ENCODE measurements around the gene MS4A3. TPM values are rescaled to one million over a fixed set of nuclear protein-coding genes. Genes with fewer than 3 reads are reported as not detected.
"Not testable (repeated sequence)": the region's sequence is repeated elsewhere in the genome, so short reads cannot be mapped to it uniquely, and the experiment has no call there.

MS4A3 gene
- total RNA-seq, 3 donors from 2014 or later (not counting 1 experiment from before 2014, with no cell fraction given), result 1.4 to 62.9 TPM; not detected in 1

GRCh38 chr11:60069450-60069849 lies 13.0 kb downstream of the MS4A3 start:
- Mint-ChIP-seq H3K9me3 (no peaks in the 10 kb centered on the region), H3K27ac (no peak overlapping the region), H3K4me1 (no peaks in the 10 kb centered on the region), H3K36me3 (no peaks in the 10 kb centered on the region), H3K27me3 (ENCODE audit: low read depth in 2 of 2) (peaks cover 0 to 3% of the 10 kb centered on the region in 2 donors), H3K4me3 (no peak overlapping the region)
- intact Hi-C loops (cut with micrococcal nuclease), result no loop called here
- Histone ChIP-seq H3K27me3 (ENCODE audit: control insufficient read depth, insufficient read depth, low read length) (no peaks in the 10 kb centered on the region), H3K27ac (ENCODE audit: low read length) (no peak overlapping the region), H3K4me1 (ENCODE audit: control insufficient read depth, insufficient read depth, low read length) (no peaks in the 10 kb centered on the region), H3K4me3 (ENCODE audit: low read length) (no peak overlapping the region), H3K9me3 (ENCODE audit: control insufficient read depth, insufficient read depth, low read length) (no peaks in the 10 kb centered on the region), H3K36me3 (ENCODE audit: control insufficient read depth, insufficient read depth, low read length) (no peaks in the 10 kb centered on the region)
- 67% methylated on average over 1 of the region's 2 CpGs for WGBS (ENCODE audit: insufficient coverage)
- DNase-seq (no peak), ATAC-seq (no peak)
- TF ChIP-seq CTCF (IDR thresholded peaks at IDR 0.05), result no peak

GRCh38 chr11:60071644-60072043 lies 15.2 kb downstream of the MS4A3 start:
- H3K4me3 Mint-ChIP-seq; H3K9me3 ChIP-seq (ENCODE audit: control insufficient read depth, insufficient read depth, low read length); H3K4me3 ChIP-seq (ENCODE audit: low read length); H3K27ac Mint-ChIP-seq; H3K36me3 Mint-ChIP-seq; ATAC-seq; H3K27me3 Mint-ChIP-seq (ENCODE audit: low read depth in 2 of 2); H3K27me3 ChIP-seq (ENCODE audit: control insufficient read depth, insufficient read depth, low read length); intact Hi-C loops (cut with micrococcal nuclease); DNase-seq; H3K4me1 Mint-ChIP-seq; H3K36me3 ChIP-seq (ENCODE audit: control insufficient read depth, insufficient read depth, low read length); H3K27ac ChIP-seq (ENCODE audit: low read length); H3K9me3 Mint-ChIP-seq; H3K4me1 ChIP-seq (ENCODE audit: control insufficient read depth, insufficient read depth, low read length): not testable (repeated sequence)
- WGBS (ENCODE audit: insufficient coverage), result 87% methylated on average over 6 of the region's 6 CpGs

GRCh38 chr11:60077216-60077817 lies 20.9 kb downstream of the MS4A3 start:
- 83% methylated on average over 15 of the region's 15 CpGs for WGBS (ENCODE audit: insufficient coverage)
- Mint-ChIP-seq H3K4me1 (no peaks in the 10 kb centered on the region), H3K9me3 (no peaks in the 10 kb centered on the region), H3K27me3 (ENCODE audit: low read depth in 2 of 2) (peaks cover 0 to 9% of the 10 kb centered on the region in 2 donors), H3K4me3 (no peak overlapping the region), H3K36me3 (no peaks in the 10 kb centered on the region), H3K27ac (no peak overlapping the region)
- Histone ChIP-seq H3K9me3 (ENCODE audit: control insufficient read depth, insufficient read depth, low read length) (no peaks in the 10 kb centered on the region), H3K4me3 (ENCODE audit: low read length) (no peak overlapping the region), H3K36me3 (ENCODE audit: control insufficient read depth, insufficient read depth, low read length) (no peaks in the 10 kb centered on the region), H3K27ac (ENCODE audit: low read length) (no peak overlapping the region), H3K27me3 (ENCODE audit: control insufficient read depth, insufficient read depth, low read length) (no peaks in the 10 kb centered on the region), H3K4me1 (ENCODE audit: control insufficient read depth, insufficient read depth, low read length) (no peaks in the 10 kb centered on the region)
- DNase-seq, result no peak
- intact Hi-C loops (cut with micrococcal nuclease), result no loop called here
- ATAC-seq, result no peak
- TF ChIP-seq CTCF (IDR thresholded peaks at IDR 0.05), result no peak

GRCh38 chr11:60077981-60078380 lies 21.5 kb downstream of the MS4A3 start:
- ATAC-seq (no peak), DNase-seq (no peak)
- WGBS (ENCODE audit: insufficient coverage), result 90% methylated on average over 1 of the region's 1 CpG
- no peaks in the 10 kb centered on the region for H3K4me1 ChIP-seq (ENCODE audit: control insufficient read depth, insufficient read depth, low read length)
- no peaks in the 10 kb centered on the region for H3K36me3 ChIP-seq (ENCODE audit: control insufficient read depth, insufficient read depth, low read length)
- no peaks in the 10 kb centered on the region for H3K9me3 ChIP-seq (ENCODE audit: control insufficient read depth, insufficient read depth, low read length)
- Mint-ChIP-seq H3K9me3 (no peaks in the 10 kb centered on the region), H3K27ac (no peak overlapping the region), H3K36me3 (no peaks in the 10 kb centered on the region), H3K27me3 (ENCODE audit: low read depth in 2 of 2) (peaks cover 0 to 14% of the 10 kb centered on the region in 2 donors), H3K4me1 (no peaks in the 10 kb centered on the region), H3K4me3 (no peak overlapping the region)
- no peak overlapping the region for H3K4me3 ChIP-seq (ENCODE audit: low read length)
- intact Hi-C loops (cut with micrococcal nuclease), result no loop called here
- H3K27ac ChIP-seq (ENCODE audit: low read length), result no peak overlapping the region
- no peak for TF ChIP-seq CTCF (IDR thresholded peaks at IDR 0.05)
- H3K27me3 ChIP-seq (ENCODE audit: control insufficient read depth, insufficient read depth, low read length), result no peaks in the 10 kb centered on the region

All from natural killer cell (primary cell).